Activated T-helper 1 cell treated with Interleukin-2 at 50 U/mL for 16 hours (primary cell): ENCODE results near the gene TNFRSF12A.

ENCODE experiments used
- DNase-seq: peaks from one replicate; pipeline ENCODE4 v3.0.0-alpha.2; 2020; ENCODE audit warnings: low read depth

Gene TNFRSF12A

GRCh38 chr16:3012828-3013420 lies 7.2 kb upstream of the TNFRSF12A start, which contains the start of gene CLDN9:
Gene CLDN9 (plus strand): TSS chr16:3012923. CDS start chr16:3013363, 440 bp downstream.
- no peak for DNase-seq

GRCh38 chr16:3013491-3013951 lies 6.6 kb upstream of the TNFRSF12A start:
- no peak for DNase-seq

DNA sequence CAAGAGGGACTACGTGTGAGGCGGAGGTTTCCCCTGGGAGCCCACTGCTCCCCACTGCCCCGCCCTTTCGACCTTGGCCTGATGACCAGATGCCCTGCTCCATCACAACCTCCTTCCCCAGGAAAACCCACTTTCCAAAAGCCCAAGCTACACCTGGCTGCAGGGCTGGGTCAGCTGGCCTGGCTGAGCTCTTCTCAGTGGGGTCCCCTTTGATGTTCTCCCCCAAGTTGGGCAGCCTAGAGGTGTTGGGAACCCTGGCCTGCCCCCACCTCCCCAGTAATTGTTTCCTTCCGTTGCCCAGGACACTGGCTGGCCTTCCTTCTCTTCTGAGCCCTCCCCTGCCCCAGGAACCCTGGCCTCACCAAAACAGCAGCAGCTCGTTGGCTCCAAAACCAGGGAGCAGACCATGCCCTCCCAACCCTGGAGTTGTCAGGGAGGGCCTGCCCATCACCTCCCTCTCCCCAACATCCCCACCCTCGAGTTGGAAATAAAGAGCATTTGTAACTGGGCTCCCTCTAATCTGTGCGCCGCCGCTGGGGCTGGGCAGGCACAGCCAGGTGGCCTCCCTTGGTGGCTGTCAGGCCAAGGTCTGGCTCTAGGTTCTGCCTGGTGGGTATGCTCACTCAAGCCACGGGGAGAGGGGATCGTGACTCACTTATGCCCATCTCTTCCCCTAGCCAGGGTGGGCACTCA lies 6.0 kb upstream of the TNFRSF12A start:
- no peak for DNase-seq

DNA sequence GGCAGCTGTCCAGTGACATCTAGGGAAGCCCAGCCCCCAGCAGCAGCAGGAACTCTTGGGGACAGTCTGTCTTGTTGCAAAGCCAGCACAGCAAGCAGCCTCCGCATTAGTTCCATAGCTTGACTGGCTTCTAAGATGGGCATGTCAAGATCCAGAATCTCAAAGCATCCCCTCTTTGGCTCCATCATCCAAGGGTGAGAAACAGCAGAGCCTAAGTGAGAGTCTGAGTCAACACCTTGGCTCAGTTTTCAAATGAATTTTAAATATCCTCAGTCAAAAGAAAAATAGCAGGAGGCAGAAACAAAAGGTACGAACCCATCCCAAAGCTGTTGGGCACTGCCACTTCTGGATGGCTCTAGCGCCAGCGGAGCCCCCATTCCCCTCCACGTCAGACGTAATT lies 5.2 kb upstream of the TNFRSF12A start:
- no peak for DNase-seq

DNA sequence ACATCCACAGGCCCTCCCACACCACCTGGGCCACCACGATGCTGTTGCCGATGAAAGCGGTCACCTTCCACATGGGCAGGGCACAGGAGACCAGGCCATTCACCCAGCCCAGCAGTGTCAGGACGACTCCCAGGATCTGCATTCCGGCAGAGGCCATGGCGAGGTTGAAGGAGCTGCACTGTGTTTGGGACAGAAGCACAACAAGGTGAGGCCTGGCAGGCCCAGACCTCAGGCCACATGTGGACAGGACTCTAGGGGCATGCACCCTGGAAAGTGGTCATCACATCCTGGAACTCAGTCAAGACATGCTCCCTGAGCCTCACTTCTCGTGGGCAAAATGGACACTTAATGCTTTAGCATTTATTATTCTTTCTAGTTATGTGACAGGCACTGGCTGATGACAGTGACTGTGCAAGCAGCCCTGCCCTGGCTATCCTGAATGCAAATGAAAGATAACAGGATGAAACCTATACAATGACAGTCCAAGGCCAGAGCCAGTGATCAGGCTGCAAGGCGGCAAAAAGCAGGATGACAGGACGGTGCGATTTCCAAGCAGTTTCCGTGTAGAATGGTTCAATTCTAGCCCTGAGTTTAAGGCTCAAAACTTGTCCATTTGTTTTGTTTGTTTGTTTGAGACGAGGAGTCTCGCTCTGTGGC lies 4.2 kb upstream of the TNFRSF12A start:
- no peak for DNase-seq

- DNase-seq, result no peak
Measured at GRCh38 chr16:3017344-3017743, 2.8 kb upstream of the TNFRSF12A start.

- DNase-seq, result no peak
Measured at GRCh38 chr16:3017794-3018506, 2.2 kb upstream of the TNFRSF12A start, which contains the start of gene CLDN6. Gene CLDN6 (minus strand): TSS chr16:3018183. CDS start chr16:3016021, 2,162 bp downstream.

DNA sequence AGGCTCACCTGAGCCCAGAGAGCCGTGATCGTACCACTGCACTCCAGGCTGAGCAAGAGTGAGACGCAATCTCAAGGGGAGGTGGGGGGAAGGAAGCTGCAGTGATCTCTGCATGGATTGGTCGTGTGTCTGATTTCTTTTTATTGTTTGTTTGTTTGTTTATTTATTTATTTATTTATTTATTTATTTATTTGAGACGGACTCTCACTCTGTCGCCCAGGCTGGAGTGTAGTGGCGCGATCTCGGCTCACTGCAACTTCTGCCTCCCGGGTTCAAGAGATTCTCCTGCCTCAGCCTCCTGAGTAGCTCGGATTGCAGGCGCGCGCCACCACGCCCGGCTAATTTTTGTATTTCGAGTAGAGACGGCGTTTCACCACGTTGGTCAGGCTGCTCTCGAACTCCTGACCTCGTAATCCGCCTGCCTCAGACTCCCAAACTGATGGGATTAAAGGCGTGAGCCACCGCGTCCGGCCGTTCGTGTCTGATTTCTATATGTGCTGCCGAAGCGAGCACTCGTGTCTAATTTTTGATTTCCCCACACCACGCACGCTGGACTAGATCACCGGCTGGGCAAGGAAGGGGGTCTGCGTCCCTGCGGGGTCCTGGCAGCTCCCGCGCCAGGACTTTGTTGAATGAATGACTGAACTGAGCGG lies 448 bp upstream of the TNFRSF12A start:
- no peak for DNase-seq

- DNase-seq, result peak; percentile 71
Measured at GRCh38 chr16:3020604-3021448, 658 bp downstream of the TNFRSF12A start.

GRCh38 chr16:3021449-3022207 lies 1.5 kb downstream of the TNFRSF12A start:
- DNase-seq, result peak; percentile 61

DNA sequence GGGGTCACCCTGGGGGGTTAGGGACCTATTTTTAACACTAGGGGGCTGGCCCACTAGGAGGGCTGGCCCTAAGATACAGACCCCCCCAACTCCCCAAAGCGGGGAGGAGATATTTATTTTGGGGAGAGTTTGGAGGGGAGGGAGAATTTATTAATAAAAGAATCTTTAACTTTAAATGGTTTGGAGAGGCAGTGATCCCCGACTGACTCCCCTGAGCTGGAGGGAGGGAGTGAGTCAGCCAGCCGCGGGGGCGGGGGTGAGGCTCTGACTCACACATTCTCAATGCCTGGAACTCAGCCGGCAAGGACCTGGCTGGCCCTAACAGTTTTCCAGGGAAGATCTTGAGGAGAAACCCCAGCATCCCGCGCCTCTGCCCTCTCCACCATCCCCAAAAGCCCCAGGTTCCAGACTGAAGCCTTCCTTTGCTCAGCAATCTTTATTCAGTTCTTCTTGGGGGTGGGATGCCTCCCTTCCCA lies 2.1 kb downstream of the TNFRSF12A start:
- DNase-seq, result peak; percentile 70

DNA sequence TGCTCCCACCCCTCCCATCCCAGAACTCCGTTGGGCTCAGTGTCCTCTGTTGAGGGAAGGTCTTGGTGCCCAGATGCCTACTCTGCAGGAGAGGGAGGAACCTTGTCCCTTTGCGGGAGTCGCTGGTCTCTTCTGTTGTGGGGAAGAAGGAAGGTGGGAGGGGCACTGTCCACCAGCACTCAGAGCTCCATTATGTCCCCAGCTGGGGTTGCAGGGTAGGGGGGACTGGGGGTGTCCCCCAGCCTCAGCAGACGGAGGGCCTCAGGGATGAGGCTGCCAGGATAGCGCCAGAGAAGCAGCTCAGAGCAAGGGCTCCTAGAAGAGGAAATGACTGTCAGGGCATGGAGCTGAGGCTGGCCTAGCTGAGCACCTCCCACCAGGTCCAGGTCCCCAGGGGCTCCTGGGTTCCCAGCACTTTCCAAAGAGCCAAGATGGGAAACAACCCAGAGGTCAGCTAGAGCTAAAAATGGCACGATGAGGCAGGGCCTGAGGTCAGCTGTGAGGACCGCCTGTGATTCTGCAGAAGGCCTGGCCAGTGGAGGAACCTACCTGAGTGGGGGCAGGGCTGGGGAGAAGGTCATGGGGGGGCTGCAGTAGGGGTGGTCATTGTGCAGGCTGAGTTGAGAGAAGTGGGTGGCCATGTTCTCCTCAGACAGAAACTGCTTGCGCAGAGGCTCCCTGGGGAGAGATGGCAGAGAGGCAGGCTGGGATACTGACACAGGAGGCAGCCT lies 2.7 kb downstream of the TNFRSF12A start:
- no peak for DNase-seq

- DNase-seq, result no peak
Measured at GRCh38 chr16:3023415-3023668, 3.2 kb downstream of the TNFRSF12A start.

GRCh38 chr16:3023669-3024478 lies 3.7 kb downstream of the TNFRSF12A start, which contains the start of the genes HCFC1R1 and THOC6:
Gene HCFC1R1 (minus strand): TSS chr16:3023942. CDS start chr16:3023941, 1 bp downstream.
Gene THOC6 (plus strand): TSS chr16:3024035. CDS start chr16:3024327, 292 bp downstream.
- peak; percentile 89 for DNase-seq

GRCh38 chr16:3025032-3026002 lies 5.1 kb downstream of the TNFRSF12A start:
- DNase-seq, result no peak

- DNase-seq, result no peak
Measured at GRCh38 chr16:3026003-3026378, 5.8 kb downstream of the TNFRSF12A start.
